A204.1 (cell line): ENCODE results near the gene LCP1.

Experiments used
- FAIRE-seq: peaks from 2 replicates; lab custom pipeline; 2012; peaks lifted over from hg19 to GRCh38; lab: Jason Lieb, UNC

Gene LCP1

DNA sequence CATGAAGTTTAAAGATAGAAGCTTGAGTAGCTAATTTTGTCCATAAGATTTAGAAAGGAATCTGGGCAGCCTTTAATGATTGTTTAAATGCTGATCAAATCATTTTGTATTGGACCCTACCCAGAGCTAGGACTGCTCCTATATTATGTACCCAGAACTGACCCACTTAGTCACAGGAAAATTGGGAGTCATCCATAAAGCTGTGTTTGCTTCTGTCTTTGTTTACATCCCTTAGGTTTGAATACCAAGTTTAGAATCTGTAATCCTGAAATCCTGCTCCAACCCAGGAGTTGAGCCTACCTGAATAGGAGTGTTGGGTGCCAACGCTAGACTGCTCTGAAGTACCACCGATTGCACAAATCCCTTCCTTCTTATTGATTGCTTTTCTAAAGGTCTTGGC lies 23.8 kb downstream of the LCP1 start:
- no peak for FAIRE-seq

DNA sequence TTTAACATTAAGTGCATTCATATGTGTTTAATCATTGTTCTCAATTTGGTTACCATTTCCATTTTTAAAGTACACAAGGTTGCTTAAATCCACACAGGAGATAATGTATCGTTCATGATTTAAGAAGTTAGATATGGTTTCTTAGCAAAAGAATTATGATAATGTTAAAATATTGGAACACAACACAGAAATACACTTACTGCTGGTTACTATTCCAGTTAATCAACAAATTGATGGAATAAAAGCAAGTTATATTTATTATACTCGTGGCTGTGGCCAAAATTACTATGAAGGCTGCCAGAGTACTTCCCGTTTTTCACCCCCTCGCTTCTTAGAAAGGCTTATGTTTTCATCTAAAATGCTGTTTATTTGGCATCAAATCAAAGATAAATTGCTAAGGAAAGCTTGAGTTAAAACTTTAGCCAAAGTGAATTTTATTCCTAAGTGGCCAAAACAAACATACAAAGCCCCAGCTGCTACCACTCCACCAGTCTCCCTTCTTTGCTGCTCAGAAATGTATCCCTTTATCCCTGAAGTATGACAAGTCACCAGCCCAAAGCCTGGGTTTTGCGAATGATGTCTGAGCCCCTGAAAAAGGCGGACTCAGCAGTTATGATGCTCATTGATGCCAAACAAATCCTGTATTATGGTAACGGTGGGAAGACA lies 27.7 kb downstream of the LCP1 start:
- no peak for FAIRE-seq

DNA sequence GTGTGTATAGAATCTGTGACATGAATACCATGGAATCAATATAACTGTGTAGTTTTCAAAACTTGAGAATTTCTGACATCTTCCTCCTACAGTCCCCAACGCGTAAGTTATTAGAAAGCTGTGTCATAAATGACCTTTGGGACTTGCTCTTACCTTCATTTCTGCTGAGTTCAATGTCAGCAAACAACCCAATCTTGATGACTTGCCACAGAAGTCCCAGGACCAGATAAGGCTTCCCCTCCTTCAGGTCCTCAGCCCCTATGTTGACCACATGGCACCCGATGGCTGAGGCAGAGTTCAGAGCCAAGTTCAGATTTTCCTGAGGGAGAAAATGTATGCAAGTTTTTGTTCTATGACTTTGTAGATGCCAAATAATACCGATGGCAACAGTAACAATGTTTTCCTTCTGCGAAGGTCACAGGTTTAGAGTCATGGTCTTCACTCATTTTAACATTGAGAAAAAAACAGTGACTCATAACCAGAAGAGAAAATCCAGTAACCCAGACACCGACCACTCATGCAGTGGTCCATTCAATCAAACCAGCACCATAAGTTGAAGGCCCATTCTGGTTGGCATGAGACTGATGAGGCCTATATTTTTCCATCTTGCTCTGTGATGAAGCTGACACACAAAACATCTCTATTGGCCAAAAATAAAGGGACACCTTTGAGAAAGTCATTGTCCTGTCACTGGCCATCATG lies 29.2 kb downstream of the LCP1 start:
- FAIRE-seq = no peak

DNA sequence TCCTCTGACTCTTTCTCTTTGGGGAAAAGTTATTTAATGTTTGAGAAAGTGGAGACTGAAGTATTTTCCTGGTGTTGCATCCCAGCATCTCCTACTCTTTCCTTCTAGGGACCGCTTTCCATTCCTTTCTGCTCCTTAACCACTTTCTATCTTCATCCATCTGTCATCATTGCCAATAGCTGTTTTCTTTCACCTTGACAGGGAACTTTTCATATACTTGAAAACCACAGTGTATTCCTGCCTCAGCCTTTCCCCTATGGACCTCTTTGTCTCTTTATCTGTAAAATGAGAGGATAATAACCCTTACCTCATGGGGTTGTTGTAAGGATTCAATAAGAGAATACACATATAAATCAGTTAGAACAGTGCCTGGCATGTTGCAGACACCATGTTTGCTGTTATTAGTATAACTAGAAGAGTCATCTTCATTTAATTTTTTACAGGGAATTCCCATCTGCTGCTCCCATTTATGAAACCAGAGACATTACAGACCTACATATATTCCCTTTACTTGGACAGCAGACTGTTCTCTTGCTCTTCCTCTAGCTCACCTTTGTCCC lies 31.8 kb downstream of the LCP1 start:
- no peak for FAIRE-seq

DNA sequence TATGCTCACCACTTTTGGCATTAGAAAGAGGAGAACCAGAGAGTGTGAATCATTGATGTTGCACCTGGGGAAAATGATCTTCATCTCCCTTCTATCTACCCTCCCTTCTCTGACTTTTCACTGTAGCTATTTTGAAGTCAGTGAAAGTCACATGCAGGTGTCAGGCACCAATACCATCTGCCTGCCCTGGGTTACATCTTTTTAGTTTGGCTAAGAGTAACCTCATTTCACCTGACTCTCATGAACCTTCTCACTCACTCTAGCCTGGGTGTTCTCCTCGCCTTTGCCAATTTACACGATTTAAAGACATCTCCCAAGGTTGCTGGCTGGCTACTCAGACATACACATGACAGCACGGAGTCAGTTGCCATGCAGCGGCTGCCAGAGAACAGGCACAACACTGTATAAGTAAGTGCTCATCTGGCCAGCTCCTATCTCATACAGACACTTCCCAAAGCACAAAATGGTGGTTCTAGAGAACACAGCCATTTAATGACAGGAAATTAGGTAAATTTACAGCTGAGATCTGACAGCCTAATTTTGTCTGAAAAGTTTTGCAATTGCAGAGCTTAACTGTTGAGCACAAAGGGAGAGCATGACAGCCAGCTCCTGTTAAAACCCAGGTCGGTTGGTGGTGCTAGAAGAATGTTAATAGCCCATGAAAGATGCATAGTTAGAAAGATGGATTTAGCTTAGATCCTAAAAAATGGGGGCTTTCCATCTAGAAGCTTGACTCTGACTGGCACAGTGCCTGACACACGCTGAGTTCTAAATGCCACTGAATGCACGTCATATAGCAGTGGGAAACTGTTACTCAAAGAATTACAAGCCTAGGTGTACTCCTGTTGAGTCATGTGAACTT lies 32.5 kb downstream of the LCP1 start:
- no peak for FAIRE-seq

DNA sequence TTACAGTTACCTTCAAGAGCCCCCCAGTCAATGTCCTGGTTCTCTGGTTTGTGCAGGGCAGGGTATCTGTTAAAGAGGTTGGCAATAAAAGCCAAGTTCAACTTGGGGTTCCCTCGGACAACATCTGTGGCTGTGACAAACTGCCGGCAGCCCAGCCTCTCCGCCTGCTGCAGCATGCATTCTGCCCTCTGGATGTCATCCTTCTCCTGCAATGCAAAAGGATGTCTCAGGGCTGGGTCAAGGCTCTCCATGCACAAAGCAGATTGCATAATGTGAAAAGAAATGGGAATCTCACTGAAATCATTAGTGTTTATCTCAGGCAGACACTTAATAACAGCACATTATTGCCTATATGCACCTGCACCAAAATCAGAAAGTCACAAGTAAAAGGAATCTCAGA lies 35.1 kb downstream of the LCP1 start:
- FAIRE-seq = no peak

DNA sequence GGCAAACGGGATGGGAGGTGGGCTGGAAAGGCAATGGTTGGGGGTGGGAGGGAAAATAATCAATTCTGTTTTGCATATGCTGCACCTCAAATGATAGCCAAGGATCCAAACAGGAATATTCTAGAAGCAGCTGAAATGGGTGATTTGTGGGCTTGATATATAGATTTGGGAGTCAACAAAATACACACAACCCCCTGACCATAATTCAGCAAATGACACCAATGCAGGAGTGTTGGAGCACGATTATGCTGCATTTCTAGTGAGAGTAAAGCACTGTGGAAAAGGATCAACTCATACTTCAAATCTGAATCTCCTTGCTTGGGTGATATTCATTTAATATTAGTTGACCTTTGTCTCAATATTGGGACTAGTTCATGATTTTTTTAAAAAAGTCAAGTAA lies 36.0 kb downstream of the LCP1 start:
- FAIRE-seq = no peak

DNA sequence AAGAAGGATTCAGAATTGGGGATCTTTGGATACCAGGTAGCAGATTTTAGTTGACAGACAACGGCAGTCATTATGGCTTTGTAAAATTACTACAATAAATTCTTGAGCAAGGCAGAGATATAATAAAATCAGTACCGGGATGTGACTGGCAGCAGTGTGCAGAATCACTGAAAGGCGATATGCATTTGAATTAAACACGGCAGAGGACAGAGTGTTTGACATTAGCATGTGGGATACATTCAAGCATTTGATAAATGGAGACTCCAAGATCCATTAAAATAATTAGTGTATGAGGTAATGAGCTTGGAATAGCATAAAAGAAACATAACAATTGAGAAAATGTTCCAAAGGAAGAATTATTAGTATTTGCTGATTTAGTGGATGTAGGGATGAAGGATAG lies 36.8 kb downstream of the LCP1 start:
- FAIRE-seq = no peak

DNA sequence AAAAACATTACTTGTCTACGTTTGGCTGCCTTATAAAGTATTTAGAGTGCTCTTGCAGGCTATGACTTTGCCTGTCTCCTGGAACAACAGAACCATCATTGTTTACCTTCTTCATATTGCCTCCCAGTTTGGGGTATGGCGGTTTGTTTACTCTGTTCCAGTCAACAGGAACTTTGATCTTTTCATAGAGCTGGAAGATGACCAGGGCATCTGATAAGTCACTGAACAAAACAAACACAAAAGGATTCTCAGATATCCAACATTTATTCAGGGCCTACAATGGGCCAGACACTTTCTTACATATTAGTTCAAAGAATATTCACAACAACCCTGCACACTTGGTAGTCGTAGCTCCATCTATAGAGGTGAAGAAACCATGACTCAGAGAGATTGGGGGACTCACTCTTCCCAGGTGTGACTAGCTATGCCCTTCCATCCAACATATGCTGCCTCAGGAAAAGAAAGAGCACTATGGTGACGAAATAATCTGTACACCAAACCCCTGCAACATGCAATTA lies 38.7 kb downstream of the LCP1 start:
- FAIRE-seq = no peak

DNA sequence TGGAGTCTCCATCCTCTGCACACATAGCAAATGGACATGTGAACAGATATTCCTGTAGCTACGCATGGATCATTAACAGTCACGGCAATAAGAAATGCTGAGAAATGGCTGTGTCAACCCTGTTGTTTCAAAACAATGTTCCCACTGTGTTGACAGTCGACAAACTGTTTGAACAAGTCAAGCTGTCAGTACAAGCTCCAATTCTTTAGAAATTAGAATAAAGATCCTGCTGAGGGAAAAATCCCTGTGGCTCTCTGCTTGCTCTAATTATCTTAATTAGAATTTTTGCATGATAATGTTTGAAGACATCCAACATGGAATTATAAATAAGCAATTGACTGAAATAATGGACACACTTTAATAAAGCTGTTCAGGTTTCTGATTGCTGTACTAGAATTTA lies 39.2 kb downstream of the LCP1 start:
- no peak for FAIRE-seq

DNA sequence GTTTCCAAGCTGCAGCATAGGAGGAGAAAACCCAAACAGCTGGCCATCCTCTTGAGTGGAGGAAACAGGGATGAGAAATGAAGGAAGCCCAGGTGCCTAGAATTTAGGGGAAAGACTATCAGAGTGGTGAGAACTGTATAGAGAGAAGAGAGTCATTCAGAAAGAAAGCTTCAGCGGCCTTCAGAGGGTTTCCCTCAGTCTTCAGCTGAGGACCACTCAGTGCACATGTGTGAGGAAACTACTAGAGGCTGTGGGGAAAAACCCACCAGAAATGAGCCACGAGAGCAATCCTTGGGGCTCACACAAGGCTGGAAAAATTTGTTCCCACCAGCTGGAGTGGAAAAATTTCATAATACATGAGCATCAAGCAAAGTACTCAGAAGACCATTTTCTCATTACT lies 41.9 kb downstream of the LCP1 start:
- no peak for FAIRE-seq

DNA sequence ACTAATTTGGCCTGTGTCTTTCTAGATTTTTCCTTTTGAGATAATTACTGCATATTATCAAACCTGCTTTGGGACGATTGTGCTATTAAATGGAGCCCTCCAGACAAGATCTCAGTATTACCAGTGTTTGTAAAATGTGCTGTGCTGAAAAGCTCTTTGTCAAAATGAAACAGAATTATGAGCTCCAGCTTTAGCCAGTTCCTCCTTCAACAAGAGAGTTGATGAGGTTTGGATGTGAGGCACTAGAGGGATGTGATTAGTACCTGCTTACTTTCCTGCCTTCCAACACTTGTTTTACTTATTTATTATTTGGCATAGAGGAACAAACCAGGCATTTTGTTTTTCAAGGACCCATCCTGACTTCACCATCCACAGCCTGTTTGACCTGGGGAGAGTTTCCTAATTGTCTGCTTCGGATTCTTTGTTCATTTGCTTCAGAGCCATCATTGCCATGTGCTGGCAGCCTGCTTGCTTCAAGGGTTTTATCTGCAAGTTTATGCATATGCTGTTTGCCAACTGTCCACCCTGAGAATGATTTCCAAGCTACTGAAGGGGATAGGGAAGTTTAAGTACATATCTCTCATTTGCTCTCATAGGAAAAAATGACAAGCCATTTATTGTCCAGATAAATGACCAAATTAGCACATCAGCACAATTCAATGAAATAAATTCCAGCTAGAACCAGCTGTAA lies 44.2 kb downstream of the LCP1 start:
- no peak for FAIRE-seq

DNA sequence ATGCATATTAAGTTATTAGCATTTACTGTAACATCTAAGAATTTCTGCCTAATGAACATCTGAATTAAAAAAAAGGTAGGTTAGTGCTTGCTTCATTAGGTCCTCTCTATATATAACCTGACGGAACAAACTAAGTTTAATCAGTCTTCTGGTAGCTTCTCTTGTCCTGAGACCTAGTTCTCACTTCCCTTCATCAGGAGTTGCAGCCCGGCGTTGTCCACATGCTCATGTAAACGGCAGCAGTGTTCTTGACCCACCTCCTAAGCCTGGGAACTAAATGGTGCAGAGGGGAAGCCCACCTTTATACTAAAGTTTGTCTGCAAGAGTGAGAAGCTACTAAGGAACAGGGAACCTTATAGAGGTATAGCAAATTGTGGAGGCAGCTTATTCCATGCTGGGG lies 45.3 kb downstream of the LCP1 start:
- no peak for FAIRE-seq

DNA sequence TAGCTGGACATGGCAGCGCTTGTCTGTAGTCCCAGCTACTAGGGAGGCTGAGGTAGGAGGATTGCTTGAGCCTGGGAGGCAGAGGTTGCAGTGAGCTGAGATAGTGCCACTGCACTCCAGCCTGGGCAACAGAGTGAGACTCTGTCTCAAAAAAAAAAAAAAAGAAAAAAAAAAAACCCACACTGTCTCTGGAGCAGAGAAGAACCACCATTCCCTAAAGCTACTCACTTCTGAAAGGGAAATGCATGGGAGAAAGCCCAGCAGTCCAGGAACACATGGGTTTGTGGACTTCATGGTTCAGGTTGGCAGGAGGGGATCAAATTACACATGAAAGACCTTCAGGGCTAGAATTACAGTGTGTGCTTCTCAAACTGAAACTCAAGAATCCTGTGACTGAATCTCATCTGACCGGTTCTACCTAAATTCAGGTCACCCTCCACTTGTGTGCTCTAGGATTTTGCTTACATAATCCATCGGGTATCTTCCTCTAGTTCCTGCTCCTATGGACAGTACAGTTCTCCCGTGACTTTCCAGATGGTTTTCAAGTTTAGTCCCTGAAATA lies 46.9 kb downstream of the LCP1 start:
- no peak for FAIRE-seq

DNA sequence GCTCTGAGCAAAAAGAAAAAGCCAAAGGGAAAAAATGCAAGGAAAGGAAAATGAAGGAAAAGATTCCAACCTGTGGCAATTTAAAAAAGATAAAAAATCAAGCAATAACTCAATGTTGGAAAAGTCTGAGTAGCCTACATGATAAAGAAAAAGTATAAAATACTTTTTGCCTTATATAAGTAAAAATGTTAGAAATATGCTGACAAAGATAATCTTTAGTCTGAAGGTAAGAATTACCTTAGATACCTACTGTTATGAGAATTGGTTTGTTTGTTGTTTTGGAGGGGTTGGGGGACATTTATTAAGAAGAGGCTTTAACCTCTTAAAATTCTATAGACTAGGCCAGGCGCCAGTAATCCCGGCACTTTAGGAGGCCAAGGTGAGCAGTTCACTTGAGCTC lies 47.5 kb downstream of the LCP1 start:
- FAIRE-seq = no peak

DNA sequence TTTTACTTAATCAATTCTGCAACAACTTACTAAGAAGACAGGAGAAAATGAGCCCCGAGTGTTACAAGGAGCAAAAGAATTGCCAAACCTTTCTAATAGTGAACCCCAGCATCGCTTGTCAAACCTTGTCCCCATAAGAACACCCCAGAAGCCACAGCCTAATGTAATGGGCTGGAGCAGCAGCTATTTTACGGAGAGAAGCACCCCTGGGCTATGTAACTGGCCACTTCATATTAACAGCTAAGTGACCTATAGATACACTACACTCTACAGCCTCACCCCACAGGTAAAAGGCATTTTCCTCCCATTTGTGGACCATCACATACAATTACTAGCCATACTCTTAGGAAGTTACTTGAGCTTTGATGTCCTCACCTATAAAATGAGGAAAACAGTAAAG lies 49.9 kb downstream of the LCP1 start:
- FAIRE-seq = no peak

DNA sequence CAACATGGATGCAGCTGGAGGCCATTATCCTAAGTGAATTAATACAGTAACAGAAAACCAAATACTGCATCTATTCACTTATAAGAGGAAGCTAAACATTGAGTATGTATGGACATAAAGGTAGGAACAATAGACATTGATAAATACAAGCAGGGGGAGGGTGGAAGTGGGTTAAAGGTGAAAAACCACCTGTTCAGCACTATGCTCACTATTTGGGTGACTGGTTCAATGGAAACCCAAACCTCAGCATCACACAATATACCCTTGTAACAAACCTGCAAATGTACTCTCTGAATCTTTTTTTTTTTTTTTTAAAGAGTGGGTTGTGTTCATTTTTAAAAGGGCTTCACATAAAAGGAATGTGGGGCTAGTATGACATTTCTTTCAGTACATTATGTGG lies 50.3 kb downstream of the LCP1 start:
- no peak for FAIRE-seq

DNA sequence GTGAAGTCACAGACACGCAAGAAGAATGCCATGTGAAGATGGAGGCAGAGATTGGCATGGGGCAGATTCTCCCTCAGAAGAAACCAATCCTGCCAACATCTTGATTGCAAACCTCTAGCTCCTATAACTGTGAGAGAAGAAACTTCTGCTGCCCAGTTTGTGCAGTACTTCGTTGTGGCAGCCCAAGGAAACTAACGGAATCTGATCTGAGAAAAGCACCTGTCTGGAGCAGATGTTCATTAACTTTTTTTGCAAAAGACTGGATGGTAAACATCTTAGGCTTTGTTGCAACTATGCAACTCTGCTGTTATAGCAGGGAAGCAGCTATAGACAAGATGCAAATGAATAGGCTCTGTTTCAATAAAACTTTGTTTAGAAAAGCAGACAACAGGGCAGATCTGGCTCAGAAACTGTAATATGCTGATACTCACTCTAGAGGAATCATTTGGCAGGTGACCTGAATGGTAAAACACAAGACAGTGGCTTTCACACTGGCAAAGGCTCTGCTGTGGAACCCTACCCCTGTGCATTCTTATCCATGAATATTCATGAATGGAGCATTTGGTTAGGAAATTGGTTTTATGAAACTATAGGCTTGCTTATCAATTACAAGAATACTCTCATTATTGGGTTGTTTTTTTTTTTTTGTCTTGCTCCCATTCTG lies 51.9 kb downstream of the LCP1 start:
- no peak for FAIRE-seq

DNA sequence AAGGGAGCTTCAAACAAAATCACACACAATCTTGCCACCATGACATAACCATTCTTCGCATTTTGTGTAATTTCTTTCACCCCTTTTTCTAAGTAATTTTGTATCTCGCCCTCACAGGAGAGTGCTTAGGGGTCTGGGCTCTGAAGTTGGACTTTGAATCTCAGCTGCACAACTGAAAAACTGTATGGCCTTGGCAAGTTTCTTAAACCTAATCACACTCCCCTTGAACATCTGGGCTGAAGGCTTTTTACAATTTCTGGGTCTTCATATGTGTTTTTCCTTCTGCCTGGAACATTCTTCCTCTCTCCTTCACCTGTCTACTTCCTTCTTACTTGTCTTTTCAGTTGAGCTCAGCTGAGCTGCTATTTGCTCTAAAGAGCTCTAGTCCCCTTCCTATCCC lies 52.9 kb downstream of the LCP1 start:
- FAIRE-seq = no peak

DNA sequence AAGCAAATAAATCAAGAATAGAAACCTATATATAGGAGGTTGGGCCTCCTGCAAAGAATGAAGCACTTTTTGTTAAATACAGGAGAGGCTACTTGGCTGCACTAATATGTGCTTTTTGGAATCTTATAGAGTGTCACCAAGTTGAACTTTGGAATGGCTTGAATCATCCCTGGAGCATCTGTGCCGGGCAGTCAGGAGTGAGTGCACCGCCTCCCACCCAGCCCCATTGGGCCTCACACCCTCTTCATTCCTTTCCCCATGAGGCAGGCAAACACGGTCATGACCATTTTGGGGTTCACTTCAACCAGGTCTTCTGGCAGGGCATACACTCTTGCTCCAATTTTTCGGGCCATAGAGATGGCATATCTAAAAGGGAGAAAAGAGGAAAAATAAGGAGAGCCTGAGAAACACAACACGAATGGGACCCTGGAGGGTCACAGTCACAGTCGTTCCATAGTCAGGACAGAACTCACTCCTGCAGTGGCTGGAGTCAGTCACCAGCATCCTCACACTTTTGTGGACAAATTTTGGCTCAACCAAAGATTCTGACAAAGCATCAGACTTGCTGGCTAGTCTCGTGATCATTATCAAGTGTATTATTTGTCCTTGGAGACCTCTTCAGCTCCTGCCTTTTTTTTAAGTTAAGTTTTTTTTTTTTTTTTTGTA lies 54.5 kb downstream of the LCP1 start:
- FAIRE-seq = no peak
